ENCODE data around the gene EFCAB12. TPM values are rescaled to one million over a fixed set of nuclear protein-coding genes. Genes with fewer than 3 reads are reported as not detected.

EFCAB12 gene
- total RNA-seq, 1 donor from 2014 or later: under 0.01 TPM

- no peak for DNase-seq (ENCODE audit: low read depth in 2 of 2)
Measured at GRCh38 chr3:129445471-129445870, 17.0 kb upstream of the EFCAB12 start.

GRCh38 chr3:129442947-129443346 lies 14.5 kb upstream of the EFCAB12 start:
- no peak for DNase-seq (ENCODE audit: low read depth in 2 of 2)

DNA sequence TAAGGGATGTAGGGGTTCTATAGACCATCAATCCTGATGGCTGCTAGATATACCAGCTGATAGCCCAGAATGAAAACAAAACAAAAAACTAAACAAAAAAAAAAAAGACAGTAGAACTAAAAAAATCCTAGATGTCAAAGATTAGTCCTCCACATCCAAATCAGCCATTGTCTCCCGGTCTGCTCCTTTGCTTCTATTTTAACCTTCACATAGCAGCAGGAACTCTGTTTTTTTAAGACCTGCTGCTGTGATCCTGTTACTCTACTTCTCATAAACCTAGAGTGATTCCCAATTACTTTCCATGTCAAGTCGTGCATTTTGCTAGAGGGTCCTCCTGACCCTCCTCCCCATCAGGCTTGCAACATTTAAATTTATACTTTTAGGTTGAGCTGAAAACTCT lies 14.1 kb upstream of the EFCAB12 start:
- no peak for DNase-seq (ENCODE audit: low read depth in 2 of 2)

- peak; percentile 74 to 93 for DNase-seq (ENCODE audit: low read depth in 2 of 2)
Measured at GRCh38 chr3:129441782-129442181, 13.3 kb upstream of the EFCAB12 start.

GRCh38 chr3:129441215-129441614 lies 12.8 kb upstream of the EFCAB12 start:
- DNase-seq (ENCODE audit: low read depth in 2 of 2): peak; percentile 33 to 35

- DNase-seq (ENCODE audit: low read depth in 2 of 2): no peak
Measured at GRCh38 chr3:129440618-129441190, 12.3 kb upstream of the EFCAB12 start.

GRCh38 chr3:129439817-129440617 lies 11.6 kb upstream of the EFCAB12 start, which contains the start of the genes IFT122 and MBD4:
TSS of gene IFT122 (plus strand) at chr3:129440224. CDS start at chr3:129440331, 107 bp downstream.
TSS of gene MBD4 (minus strand) at chr3:129439948. CDS start at chr3:129439833, 115 bp downstream.
- peak; percentile 99 to 100 for DNase-seq (ENCODE audit: low read depth in 2 of 2)

DNA sequence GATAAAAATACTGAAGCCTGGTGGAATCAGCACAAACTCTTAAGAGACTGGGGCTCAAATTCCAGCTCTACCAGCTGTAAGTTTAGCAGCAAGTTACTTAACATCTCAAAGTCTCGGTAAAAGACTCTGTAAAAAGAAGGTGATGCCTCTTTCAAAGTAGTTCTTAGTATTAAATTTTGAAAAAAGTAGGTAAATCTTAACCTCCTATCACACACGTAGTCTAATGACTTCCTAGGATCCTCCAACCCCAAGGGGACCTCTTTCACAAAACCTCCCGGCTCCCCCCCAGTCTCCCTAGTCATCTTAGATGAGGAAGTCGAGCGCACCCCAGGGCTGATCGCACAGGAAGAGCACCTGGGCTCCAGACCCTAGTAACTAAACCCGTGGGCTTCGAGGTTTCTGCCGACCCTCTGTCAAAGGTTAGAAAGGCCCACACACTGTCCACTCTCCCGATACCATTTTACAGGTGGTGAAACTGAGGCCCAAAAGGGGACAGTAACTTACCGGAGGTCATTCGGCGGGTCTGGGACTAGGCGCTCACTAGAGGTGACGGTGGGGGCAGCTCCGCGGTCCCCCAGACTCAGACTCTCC lies 10.9 kb upstream of the EFCAB12 start:
- DNase-seq (ENCODE audit: low read depth in 2 of 2): peak in 1 of 2 donors; percentile 25

DNA sequence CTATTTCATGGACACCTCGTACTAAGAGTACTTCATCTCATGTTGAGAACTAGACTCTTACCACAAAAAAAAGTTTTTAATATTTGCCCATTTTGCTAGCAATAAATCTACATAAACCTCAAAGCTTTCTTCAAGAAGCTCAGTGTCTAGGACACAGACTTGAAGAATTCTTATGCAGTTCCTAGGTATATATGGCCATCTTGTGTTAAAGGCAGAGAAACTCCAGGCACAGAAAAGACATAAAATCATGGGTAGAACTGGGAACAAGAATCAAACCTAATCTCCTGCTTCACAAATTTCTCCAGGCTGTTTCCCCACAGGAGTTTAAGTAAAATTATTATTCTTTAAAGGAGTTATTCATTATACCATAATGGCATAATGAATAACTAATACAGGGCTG lies 6.9 kb upstream of the EFCAB12 start:
- no peak for DNase-seq (ENCODE audit: low read depth in 2 of 2)

GRCh38 chr3:129434140-129434539 lies 5.7 kb upstream of the EFCAB12 start:
- no peak for DNase-seq (ENCODE audit: low read depth in 2 of 2)

- DNase-seq (ENCODE audit: low read depth in 2 of 2): no peak
Measured at GRCh38 chr3:129433565-129433964, 5.1 kb upstream of the EFCAB12 start.

DNA sequence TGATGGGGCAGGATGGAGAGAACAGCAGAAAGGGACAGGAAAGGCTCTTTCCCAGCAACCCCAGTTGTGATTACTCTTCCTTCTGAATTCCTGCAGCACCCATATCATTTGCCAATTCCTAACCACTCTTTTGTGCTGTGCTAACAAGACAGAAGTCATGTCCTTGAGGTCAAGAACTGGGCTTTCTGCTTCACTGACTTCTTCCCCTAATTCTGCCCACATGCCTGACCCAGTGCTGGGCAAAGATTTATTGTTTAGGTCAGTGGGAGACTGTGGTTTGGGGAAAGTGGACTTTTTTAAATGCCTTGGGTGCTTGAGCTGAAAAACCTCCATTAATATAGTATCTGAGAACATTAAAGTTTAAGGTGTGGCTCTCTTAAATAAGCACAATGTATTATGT lies 4.2 kb upstream of the EFCAB12 start:
- no peak for DNase-seq (ENCODE audit: low read depth in 2 of 2)

DNA sequence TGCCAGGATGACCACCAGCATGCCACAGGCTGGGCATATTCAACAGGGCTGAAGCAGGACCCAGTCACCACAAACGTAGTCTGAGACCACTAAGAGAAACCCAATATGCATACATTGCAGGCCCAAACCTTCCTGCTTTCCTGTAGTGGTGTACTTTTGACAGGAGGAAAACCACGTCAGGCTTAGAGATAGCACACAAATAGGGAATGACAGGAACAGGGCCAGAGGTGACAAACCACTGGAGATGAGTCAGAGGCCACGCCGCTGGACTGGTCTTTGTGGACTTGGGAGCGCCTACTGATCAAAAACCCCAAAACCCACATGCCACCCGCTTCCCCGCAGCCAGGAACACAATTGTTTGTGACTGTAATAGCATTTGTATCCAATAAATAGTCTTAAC lies 3.6 kb upstream of the EFCAB12 start:
- DNase-seq (ENCODE audit: low read depth in 2 of 2): peak; percentile 31 to 58

DNA sequence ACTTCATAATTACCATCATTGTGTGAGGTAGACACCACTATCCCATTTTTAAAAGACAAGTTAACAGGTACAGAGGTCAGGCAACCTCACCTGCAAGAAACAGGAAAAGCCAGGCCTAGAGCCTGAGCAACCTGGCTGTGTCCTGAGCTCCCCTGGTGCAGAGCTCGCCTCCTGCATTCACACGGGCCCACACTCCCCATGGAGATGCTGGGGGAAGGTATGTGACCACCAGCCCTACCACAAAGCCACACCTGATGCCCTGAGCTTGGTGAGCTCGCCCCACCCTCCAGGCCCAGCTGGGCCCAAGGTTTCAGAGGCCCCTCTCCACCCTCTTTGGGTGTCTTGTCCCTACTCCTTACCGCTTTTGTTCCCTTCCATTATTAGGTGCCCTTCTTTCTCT lies 1.2 kb upstream of the EFCAB12 start:
- no peak for DNase-seq (ENCODE audit: low read depth in 2 of 2)

- DNase-seq (ENCODE audit: low read depth in 2 of 2): peak in 1 of 2 donors; percentile 61
Measured at GRCh38 chr3:129429080-129429451, 630 bp upstream of the EFCAB12 start.

DNA sequence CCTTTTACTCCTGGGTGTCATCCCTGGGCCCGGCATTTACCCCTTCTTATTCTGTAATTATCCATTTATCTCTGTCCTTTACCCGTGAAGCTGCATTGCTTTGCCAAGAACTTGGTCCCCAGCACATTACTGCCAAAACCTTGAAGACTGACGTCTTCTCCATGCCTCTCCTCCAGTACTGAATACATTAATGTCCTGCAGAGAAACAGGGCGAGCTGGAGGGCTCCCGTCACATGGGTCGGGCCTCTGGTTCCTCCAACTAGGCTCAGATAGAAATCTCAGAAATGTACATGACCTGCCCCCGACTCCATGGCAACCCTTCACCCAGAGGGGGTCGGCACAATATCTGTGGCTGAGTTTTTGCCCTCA lies 445 bp downstream of the EFCAB12 start:
- no peak for DNase-seq (ENCODE audit: low read depth in 2 of 2)

DNA sequence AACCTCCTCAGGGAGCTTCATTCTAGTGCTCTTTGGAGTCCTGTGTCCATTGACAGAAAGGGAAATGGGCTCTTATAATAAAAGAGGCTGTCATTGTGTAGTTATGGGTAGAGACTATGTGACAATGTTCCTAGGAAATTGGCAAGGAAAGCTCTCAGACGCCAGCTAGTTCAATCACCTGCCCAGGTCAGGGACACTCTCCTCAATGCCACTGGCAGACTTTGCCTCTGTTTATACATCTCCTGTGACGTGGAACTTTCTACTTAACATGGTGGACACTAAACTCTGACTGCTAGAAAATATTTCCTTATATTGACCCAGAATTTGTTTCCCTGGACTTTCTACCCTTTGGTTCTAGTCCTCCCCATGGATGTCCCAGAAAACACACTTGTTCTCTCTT lies 2.8 kb downstream of the EFCAB12 start:
- DNase-seq (ENCODE audit: low read depth in 2 of 2): no peak

- no peak for DNase-seq (ENCODE audit: low read depth in 2 of 2)
Measured at GRCh38 chr3:129425213-129425612, 3.2 kb downstream of the EFCAB12 start.

GRCh38 chr3:129424185-129424841 lies 4.1 kb downstream of the EFCAB12 start:
- no peak for DNase-seq (ENCODE audit: low read depth in 2 of 2)

GRCh38 chr3:129422897-129423296 lies 5.5 kb downstream of the EFCAB12 start:
- DNase-seq (ENCODE audit: low read depth in 2 of 2): no peak

DNA sequence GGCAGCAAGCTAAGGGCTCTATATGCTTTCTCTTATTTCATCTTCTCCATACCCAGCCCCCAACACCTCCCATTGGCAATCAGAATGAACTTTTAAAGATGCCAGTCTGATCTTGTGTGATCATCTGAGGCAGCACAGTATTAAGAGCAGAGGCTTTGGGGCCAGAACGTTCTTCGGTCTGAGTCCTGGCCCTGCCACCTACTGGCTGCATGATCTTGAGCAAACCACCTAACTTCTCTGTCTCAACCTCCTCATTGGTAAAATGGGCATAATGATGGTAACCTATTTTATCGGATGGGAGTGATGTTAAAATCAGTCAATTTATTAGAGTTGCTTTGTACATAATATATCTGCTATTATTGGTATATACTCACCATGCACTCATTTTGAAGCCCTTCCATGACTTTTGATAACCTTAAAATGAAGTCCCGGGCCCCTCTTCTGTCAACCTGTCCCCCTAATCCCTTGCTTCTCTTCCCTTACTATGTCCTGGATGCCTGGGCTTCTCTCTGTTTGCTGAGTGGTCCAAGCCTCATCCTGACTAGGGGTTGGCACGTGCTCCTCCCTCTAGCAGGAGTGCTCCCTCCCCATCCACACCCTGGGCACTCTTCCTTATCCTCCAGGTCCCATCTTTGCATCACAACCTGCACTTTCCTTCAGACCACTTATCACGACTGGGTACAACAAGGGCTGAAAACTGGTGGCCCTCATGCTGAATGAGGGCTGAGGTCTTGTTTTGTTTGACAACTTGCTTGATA lies 6.3 kb downstream of the EFCAB12 start:
- peak; percentile 29 to 50 for DNase-seq (ENCODE audit: low read depth in 2 of 2)

Data from lung microvascular endothelial cell (primary cell).